ENCODE results near the gene CCR5. TPM values are rescaled to one million over a fixed set of nuclear protein-coding genes. Genes with fewer than 3 reads are reported as not detected.
"Not testable (repeated sequence)": the region's sequence is repeated elsewhere in the genome, so short reads cannot be mapped to it uniquely, and the experiment has no call there.

Gene CCR5
- total RNA-seq, 1 experiment from 2014 or later = not detected

- ChIA-PET POLR2A (no interaction called here), CTCF (interaction anchor here (0.7 to 1.4 kb wide), 3 partner anchors 11 to 881 kb away, joined by 3 to 4 read pairs (median 3); no protein-coding TSS in a partner anchor)
- Mint-ChIP-seq H3K9me3 (ENCODE audit: unreplicated experiment) (no peaks in the 10 kb centered on the region), H3K36me3 (ENCODE audit: insufficient read depth, unreplicated experiment) (no peaks in the 10 kb centered on the region), H3K27me3 (ENCODE audit: insufficient read depth, unreplicated experiment) (no peaks in the 10 kb centered on the region), H3K27ac (ENCODE audit: low read depth, unreplicated experiment) (no peak overlapping the region), H3K4me1 (ENCODE audit: insufficient read depth, unreplicated experiment) (peaks cover 4% of the 10 kb centered on the region), H3K4me3 (ENCODE audit: unreplicated experiment) (no peak overlapping the region)
- no TSS peak for BruUV-seq (replicated peaks)
- DNase-seq (ENCODE audit: unreplicated experiment) = no peak
- no peak for TF ChIP-seq CTCF (IDR thresholded peaks at IDR 0.05; ENCODE audit: unreplicated experiment)
- intact Hi-C loops (cut with micrococcal nuclease) = no loop called here
These were observed 29.4 kb downstream of the CCR5 start for GRCh38 chr3:46400000-46400734.

GRCh38 chr3:46400846-46401245, 30.1 kb downstream of the CCR5 start:
- Mint-ChIP-seq H3K27ac (ENCODE audit: low read depth, unreplicated experiment) (no peak overlapping the region), H3K4me1 (ENCODE audit: insufficient read depth, unreplicated experiment) (no peaks in the 10 kb centered on the region), H3K9me3 (ENCODE audit: unreplicated experiment) (no peaks in the 10 kb centered on the region), H3K27me3 (ENCODE audit: insufficient read depth, unreplicated experiment) (no peaks in the 10 kb centered on the region), H3K4me3 (ENCODE audit: unreplicated experiment) (no peak overlapping the region), H3K36me3 (ENCODE audit: insufficient read depth, unreplicated experiment) (no peaks in the 10 kb centered on the region)
- intact Hi-C loops (cut with micrococcal nuclease) = no loop called here
- ChIA-PET POLR2A (no interaction called here), CTCF (interaction anchor here (0.7 kb wide), 1 partner anchor 882 kb away, joined by 4 read pairs; no protein-coding TSS in a partner anchor)
- no peak for TF ChIP-seq CTCF (IDR thresholded peaks at IDR 0.05; ENCODE audit: unreplicated experiment)
- no peak for DNase-seq (ENCODE audit: unreplicated experiment)
- BruUV-seq (replicated peaks) = no TSS peak

- no peak for TF ChIP-seq CTCF (IDR thresholded peaks at IDR 0.05; ENCODE audit: unreplicated experiment)
- no peaks in the 10 kb centered on the region for H3K4me1 Mint-ChIP-seq (ENCODE audit: insufficient read depth, unreplicated experiment)
- ChIA-PET CTCF (no interaction called here), POLR2A (interaction anchor here (1.0 kb wide), 1 partner anchor 10 kb away, joined by 3 read pairs; no protein-coding TSS in a partner anchor)
- no peaks in the 10 kb centered on the region for H3K36me3 Mint-ChIP-seq (ENCODE audit: insufficient read depth, unreplicated experiment)
- no peak for DNase-seq (ENCODE audit: unreplicated experiment)
- BruUV-seq (replicated peaks) = no TSS peak
- H3K27ac Mint-ChIP-seq (ENCODE audit: low read depth, unreplicated experiment) = no peak overlapping the region
- no peaks in the 10 kb centered on the region for H3K9me3 Mint-ChIP-seq (ENCODE audit: unreplicated experiment)
- no peak overlapping the region for H3K4me3 Mint-ChIP-seq (ENCODE audit: unreplicated experiment)
- no peaks in the 10 kb centered on the region for H3K27me3 Mint-ChIP-seq (ENCODE audit: insufficient read depth, unreplicated experiment)
- intact Hi-C loops (cut with micrococcal nuclease) = no loop called here
These were observed 30.8 kb downstream of the CCR5 start for GRCh38 chr3:46401579-46401978.

GRCh38 chr3:46402902-46403301, 32.2 kb downstream of the CCR5 start:
- H3K27ac Mint-ChIP-seq (ENCODE audit: low read depth, unreplicated experiment); H3K4me3 Mint-ChIP-seq (ENCODE audit: unreplicated experiment); H3K9me3 Mint-ChIP-seq (ENCODE audit: unreplicated experiment); H3K27me3 Mint-ChIP-seq (ENCODE audit: insufficient read depth, unreplicated experiment); BruUV-seq (replicated peaks); intact Hi-C loops (cut with micrococcal nuclease); DNase-seq (ENCODE audit: unreplicated experiment); POLR2A ChIA-PET; CTCF ChIA-PET; H3K36me3 Mint-ChIP-seq (ENCODE audit: insufficient read depth, unreplicated experiment); H3K4me1 Mint-ChIP-seq (ENCODE audit: insufficient read depth, unreplicated experiment): not testable (repeated sequence)
